Measurements from ENCODE around the gene SPTB.

Gene SPTB

DNA sequence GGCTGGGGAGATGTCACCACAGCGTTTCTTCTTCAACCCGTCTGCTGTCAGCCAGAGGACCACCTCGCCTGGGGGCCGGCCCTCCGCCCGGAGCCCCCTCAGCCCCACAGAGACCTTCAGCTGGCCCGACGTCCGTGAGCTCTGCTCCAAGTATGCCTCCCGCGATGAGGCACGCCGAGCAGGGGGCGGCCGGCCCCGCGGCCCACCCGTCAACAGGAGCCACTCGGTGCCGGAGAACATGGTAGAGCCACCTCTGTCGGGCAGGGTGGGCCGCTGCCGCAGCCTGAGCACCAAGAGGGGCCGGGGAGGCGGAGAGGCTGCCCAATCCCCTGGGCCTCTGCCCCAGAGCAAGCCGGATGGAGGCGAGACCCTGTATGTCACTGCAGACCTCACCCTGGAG, 136.6 kb downstream of the SPTB start:
- FAIRE-seq = no peak

DNA sequence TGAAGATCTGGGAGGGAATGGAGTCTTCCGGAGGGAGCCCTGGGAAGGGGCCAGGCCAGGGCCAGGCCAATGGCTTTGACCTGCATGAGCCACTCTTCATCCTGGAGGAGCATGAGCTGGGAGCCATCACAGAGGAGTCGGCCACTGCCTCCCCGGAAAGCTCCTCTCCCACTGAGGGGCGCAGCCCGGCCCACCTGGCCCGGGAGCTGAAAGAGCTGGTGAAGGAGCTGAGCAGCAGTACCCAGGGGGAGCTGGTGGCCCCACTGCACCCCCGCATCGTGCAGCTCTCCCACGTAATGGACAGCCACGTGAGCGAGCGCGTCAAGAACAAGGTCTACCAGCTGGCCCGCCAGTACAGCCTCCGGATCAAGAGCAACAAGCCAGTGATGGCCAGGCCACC, 137.7 kb downstream of the SPTB start:
- FAIRE-seq = no peak

DNA sequence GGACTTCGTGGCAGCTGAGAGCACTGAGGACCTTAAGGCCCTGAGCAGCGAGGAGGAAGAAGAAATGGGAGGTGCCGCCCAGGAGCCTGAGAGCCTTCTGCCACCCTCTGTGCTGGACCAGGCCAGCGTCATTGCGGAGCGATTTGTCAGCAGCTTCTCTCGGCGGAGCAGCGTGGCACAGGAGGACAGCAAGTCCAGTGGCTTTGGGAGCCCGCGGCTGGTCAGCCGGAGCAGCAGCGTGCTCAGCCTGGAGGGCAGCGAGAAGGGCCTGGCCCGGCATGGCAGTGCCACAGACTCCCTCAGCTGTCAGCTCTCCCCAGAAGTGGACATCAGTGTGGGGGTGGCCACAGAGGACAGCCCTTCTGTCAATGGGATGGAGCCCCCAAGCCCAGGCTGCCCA, 138.5 kb downstream of the SPTB start:
- FAIRE-seq = no peak

DNA sequence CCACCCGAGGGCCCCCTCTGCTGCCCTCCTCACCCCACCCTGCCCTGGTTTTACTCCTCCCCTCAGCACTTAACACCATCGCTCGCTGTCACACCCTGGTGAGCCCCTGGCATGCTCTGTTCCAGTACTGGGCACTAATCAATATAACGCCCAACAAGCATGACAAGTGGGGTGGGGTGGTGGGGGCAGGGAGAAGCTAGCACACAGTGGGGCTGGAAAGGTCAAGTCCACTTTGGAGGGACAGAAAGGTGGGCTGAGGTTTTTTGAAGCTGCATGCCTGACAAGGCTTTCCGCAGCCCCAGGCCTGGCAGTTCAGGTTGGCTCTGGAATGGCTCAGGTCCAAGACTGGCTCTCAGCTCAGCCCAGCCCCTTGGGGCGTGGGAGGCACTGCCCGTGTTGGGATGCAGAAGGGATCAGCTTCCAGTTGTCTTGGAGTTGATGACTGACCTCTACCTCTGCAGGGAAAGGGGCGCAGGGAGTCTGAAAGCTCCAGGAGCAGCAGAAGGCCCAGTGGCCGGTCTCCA, 141.4 kb downstream of the SPTB start:
- no peak for FAIRE-seq

DNA sequence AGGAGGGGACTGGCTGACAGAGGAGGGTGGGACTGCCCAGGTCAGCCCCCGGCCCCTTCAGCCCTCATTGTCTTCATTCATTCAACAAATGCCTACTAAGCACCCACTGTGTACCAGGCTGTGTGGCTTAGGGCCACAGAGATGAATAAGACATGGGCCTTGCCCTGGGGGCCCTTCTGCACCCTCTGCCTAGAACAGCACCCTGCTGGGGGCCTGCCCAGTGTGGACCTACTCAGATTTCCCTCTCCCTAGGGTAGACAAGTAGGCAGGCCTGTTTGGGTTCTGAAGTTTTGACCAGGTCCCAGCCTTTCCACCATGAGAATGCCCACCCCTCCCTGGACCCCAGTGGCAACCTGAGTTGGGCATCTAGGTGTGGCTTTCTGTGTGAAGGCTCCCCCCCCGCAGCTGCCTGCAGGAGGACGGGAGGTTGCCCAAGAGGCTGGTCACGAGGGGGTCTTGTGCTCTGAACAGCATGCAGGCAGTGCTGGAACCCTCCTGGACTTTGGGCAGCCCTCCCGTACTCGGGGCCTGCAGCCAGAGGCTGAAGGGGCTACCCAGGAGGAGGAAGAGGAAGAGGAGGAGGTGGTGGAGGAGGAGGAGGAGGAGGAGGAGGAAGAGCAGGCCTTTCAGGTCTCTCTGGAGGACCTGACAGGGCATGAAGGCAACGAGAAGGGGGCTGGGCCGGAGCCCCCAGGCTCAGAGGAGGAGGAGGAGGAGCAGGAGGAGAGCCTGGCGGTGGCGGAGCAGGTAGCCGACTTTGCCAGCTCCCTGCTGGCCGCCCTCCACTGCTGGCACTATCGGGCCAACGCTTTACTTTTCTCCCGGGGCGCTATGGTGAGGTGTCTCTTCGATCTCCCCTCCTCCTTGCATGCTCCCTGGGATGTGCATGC, 142.1 kb downstream of the SPTB start:
- no peak for FAIRE-seq

DNA sequence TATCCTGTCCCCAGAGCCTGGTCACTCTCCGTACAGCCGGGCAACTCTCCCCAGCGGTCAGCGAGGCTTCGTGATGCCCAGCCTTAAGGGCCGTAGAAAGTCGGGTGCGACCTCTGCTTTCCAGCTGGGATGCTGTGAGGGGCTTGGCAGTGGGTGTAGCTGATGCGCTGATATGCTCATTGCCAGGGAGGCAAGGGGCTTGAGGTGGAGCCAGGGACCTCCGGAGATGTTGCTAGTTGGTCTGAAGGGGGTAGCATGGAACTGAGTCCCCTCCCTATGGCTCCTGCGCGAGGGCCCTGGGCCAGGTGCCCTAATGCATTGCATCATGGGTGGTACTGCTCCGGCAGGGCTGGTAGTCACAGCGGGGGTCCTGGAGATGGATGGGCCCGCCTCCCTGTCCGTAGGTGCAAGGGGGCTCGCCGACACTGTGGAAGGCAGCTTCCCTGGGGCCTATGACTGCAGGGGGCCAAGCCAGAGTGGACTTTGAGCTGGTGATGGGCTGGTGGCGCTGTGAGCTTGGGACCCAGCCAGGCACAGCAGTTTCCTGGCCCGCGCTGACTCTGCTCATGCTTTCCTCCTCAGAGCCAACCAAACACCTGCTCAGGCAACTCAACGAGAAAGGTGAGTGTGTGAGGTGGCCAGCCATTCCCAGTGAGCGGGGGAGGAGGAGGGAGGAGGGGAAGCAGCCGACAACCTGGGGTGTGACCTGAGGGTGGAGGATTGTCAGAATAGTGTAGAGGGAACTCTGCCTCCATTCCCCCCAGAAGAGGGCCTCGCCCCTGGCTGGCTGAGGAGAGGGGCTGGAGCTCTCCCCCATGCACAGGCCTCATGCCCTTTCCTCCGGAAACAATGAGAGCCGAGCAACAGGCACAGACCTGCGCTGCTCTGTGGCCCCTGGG, 143.2 kb downstream of the SPTB start:
- peak; percentile 27 for FAIRE-seq

DNA sequence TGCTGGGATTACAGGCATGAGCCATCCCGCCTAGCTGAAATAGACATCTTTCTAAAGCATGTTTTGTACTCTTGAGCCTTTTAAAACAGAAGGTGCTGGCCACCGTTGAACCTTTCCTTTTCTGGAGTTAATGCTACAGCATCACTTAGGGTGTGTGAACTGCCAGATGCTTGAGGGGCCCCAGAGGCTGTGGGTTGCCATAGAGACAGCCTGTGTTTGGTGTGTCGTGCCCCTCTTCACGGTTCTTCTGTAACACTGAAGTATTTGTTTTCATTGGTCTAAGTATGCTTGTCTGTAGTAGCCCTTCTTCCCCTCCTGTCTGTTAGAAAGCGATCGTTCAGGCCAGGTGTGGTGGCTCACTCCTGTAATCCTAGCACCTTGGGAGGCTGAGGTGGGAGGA, 144.7 kb downstream of the SPTB start:
- FAIRE-seq = no peak

DNA sequence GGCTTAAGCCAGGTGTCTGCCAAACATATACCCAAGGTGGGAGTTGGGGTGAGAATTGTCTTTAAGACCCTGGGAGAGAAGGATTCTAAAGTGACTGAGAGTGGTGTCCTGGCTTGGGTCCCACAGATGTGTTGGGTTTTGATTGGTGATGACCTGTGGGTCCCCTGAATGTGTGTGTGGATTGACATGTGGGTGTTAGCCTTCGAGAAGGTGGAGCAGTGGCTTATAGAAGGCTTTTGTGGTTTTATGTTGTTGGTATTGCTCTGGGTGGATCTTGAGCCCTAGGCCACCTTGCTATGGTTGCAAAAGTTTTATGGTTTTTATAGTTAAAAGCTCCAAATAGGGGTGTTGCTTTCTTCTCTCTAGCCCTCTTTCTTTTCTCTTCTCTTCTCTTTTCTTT, 145.8 kb downstream of the SPTB start:
- FAIRE-seq = no peak

DNA sequence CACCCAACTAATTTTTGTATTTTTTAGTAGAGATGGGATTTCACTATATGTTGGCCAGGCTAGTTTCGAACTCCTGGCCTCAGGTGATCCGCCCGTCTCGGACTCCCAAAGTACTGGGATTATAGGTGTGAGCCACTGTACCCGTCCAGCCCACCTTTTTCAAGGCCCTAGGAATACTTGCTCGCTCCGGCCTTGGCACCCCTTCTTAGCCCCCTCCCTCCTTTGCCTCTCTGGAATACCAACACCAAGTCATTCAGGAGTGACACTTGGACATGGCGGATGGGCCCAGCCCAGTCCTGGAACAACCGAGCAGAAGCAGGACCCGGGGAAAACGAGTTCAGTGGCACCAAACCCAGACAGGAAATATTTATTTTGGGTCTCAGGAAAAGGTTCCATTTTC, 146.4 kb downstream of the SPTB start:
- FAIRE-seq = no peak

DNA sequence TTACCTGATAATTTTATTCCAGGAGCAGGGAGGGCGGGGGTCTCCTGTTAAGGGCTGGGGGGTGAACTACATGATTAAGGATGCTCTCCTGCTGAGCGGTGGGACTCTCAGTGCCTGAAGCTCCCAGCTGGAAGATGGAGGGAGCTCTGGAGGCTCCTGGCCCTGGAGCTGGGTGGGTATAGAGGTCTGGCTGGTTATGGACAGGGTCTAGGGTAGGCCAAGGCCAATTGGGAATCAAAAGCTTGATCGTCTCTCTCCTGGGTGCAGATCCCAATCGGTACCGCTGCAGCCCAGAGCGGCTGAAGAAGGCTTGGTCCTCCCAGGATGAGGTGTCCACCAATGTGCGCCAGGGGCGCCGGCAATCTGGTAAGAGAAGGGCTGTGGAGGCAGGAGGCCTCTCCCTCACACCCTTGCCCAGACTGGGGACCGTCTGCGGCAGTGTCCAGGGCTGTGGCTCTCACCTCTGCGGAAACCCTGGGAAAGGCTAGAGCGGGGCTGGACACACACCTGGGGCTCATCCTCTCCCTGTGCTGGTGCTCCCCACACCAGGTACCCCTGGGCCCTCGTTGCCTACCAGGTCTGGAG, 147.1 kb downstream of the SPTB start:
- FAIRE-seq = no peak

DNA sequence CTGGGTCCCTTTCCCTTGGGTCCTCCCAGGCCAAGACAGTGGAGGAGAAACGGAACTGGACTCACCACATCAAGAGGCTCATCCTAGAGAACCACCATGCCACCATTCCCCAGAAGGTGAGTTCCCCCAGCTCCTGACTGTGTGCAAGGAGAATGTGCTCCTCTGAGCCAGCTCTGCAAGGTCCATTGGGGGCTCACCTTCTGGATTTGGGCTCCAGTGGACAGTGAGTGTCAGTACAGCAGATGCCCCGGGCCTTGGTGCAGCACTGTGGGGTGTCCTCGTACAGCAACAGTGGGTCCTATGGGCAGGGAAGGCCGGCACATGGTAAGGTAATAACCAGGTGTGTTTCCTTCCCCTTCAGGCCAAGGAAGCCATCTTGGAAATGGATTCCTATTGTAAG, 147.6 kb downstream of the SPTB start:
- no peak for FAIRE-seq

DNA sequence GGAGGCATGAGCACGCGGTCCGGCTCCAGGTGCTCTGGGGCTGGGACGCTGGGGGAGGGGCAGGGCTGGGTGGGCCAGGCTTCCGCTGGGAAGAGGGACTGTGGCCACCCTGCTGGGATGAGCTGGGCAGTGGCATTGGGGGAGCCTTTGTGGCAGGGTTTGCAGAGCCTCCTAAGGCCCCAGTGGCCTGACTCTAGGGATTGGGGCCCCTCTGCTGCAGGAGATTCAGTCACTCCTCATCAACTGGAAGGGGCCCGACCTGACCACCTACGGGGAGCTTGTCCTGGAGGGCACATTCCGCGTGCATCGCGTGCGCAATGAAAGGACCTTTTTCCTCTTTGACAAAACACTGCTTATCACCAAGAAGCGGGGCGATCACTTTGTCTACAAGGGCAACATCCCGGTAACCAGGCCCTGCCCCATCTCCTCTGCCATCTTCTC, 148.5 kb downstream of the SPTB start:
- no peak for FAIRE-seq

DNA sequence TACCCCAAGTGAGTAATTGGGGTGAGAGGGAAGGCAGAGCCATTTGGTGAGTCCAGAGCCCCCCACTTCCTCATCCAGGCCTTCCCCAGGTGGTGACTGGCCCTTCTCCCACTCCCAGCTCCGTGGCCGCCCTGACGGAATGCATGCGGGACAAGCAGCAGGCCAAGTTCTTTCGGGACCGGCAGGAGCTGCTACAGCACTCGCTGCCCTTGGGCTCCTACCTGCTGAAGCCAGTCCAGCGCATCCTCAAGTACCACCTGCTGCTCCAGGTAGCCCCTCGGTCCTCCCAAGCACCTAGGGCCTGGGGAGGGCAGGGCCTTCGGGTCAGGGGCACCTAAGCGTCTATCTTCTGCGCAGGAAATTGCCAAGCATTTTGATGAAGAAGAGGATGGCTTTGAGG, 149.0 kb downstream of the SPTB start:
- FAIRE-seq = no peak

DNA sequence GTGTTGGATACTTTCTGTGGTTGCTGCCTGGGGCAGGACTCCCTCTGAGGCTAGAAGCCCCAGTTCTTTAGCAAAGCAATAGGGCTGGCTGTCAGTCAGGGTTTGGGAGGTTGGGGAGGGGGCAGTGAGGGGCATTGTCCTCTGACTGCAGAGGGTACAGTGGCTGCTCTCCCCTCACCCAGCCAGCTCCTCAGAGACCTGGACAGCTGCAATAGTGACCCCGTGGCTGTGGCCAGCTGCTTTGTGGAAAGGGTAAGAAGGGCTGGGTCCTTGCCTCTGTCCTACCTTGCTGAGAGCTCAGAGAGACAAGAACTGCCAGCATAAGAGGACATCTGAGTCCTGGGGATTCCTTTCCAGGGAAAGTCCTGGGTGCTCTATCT, 149.7 kb downstream of the SPTB start:
- FAIRE-seq = no peak

DNA sequence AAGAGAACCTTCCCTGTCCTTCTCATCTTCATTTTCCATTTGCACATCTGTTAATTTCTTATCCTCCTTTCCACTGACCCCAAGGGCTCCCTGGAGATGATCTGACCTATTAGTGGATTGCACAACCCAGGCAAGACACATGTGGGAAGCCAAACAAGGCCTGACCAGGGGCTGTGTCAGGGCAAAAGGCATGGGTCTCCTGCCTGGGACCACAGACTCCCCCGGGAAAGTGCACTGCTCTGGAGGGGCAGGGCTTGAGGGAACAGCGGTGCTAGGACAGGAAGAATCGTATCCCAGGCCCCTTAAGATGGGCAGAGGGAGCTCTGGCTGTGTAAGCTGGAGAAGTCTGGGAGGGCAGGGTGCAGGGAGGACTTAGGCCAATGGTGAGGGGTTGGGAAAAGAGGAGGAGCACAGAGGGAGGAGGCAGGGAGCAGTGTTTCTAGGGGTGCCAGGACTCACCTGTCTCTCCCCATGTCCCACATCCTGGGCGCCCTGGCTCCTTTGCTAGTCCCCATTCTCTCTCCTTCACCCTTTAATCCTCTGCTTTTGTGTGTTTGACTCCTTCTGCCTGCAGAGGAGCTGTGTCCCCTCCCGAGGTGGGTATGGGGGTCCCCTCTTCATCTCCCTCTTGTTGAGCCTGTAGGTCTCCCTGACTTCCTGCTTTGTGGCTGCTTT, 150.2 kb downstream of the SPTB start:
- no peak for FAIRE-seq

DNA sequence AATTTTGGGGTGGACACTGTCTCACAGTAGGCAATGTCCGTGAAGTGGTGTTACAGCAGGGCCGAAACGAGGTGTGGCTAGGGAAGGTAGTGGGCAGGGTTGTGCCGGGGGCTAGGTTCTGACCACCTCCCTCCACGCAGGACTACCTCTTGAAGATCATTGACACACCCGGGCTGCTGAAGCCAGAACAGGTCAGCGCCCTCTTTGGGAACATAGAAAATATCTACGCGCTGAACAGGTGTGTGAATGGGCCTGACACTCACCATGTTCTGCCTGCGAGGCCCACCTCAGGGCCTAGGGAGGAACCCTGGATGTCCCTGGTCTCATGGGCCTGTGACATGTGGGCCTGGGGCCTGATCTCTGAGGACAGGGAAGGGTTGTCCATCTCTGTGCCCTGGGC, 150.9 kb downstream of the SPTB start:
- no peak for FAIRE-seq

DNA sequence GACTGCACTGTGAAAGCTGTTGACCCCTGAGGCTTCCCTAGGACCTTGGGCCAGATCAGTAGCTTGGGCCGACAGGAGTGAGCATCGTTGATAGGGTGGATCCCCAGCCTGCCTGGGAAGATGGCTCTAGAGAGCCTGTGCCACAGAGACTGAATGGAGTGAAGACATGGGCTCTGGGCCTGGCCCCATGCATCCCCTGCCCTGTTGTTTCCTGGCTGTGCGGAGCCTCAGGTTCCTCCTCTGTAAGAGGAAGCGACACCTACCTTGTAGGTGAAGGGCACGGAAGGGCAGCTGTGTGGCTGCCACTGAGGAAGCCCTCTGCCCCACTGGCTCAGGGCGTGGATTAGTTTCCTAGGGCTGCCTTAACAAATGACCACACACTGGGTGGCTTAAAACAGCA, 151.6 kb downstream of the SPTB start:
- no peak for FAIRE-seq

DNA sequence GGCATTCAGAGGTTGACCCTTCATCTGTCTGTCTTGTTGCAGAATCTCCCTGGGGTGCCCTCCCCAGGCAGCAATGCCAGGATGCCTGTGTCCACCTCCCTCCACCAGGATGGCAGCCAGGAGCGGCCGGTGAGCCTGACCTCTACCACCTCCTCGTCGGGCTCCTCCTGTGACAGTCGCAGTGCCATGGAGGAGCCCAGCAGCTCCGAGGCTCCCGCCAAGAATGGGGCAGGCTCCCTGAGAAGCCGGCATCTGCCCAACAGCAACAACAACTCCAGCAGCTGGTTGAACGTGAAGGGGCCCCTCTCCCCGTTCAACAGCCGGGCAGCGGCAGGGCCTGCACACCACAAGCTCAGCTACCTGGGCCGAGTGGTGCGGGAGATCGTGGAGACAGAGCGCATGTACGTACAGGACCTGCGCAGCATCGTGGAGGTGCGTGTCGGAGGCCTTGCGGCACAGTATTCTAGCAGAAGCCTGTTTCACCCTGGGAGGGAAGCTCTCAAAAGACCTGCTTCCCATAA, 152.1 kb downstream of the SPTB start:
- no peak for FAIRE-seq

DNA sequence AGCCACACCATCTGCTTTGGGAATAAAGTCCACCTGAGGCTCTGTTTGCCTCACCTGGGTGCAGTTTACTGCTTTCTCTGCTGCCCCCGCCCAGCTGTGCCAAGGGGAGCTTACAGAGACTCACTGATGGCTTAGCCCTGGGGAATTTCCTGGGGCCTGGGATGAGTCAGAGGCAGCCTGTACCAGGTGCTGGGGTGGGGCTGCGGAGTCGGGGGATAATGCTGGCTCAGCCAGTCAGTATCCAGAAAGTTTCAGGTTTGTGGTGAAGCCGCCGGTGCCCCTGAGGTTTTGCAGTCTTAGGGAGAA, 153.2 kb downstream of the SPTB start:
- peak; percentile 89 for FAIRE-seq

DNA sequence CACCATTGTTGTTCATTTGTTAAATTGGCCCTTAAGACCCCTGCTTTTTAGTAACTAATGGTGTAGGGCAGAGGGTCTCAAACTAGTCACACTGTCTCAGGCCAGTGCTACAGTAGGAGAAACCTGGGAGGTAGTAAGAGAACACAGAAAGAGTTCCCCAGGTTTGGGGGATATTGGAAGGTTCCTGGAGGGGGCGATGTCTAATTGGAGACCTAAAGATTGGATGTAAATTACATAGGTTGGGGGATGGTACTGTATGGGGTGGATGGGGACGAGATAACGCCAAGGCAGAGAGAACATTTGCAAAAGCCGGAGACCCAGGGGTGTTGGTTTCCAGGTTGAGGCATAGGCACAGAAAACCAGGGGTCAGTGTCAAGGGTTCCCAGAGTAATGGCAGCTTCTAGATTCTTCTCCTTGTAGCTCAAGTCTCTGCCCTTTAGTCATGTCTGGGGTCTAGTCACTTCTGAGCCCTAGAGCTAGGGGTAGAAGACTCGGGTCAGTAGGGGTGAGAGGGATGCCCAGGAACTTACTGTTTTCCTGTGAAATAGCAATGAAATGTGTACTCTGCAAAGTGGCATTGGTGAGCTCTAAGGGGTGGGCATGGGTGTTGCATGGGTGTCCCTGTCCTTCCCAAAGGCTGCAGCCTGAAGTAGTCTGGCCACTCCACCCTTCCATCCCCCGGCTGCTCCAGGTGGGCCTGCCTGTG, 153.7 kb downstream of the SPTB start:
- no peak for FAIRE-seq

DNA sequence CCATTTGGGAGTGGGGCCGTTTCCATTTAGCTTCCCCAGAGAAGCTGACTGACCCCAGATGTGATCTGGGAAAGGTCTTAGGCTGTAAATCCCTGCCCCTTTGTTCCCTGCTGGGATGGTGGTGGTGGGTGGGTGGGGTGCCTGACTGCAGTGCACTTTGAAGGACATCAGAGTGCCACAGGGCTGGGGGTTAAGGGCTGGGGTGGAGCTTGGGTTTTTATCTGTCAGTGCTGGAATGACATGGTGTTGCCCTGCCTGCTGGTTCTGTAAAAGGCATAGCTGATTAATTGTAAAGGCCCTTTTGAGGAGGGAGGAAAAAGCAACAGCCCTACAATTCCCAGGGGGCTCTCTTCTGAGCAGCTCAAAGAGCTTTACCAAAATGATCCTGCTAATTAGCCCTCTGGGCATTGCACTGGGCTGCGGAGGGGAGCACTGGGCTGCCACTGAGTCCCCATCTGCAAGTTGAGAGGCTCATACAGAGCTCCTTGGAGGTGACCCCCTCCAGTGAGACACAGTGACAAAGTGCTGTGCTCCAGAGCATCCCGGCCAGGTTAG, 154.4 kb downstream of the SPTB start:
- FAIRE-seq = no peak

DNA sequence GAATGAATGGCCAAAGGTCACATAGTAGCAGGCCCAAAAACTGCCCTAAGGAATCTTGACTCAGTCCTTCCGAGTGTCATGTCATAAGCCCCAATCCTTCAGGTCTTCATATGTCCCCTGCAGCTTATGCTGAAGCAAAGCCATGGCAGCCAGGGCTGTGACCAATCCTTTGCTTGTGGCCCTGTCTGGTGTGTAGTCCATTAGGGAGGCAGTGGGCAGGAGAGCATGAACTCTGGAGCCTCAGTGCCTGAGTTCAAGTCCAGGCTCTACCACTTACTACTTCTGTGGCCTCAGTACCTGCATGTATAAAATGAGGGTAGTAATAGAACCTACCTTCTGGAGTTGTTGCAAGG, 155.2 kb downstream of the SPTB start:
- no peak for FAIRE-seq
